OCI-LY1 (cell line): ENCODE measurements around the gene CABCOCO1.

Experiments used
- H2AFZ ChIP-seq: fragments of 200-600 bp; sonication (generic), shearing (Covaris generic); 2 replicates; pipeline ENCODE4 v1.6.0; 2014; ENCODE audit warnings: antibody characterized with exemption, mild to moderate bottlenecking, low read length
- H3F3A ChIP-seq: fragments of 200-600 bp; sonication (generic), shearing (Covaris generic); 2 replicates; pipeline ENCODE4 v1.6.0; 2014; ENCODE audit warnings: mild to moderate bottlenecking, antibody characterized with exemption, low read length, moderate library complexity; ENCODE audit not compliant: insufficient read depth
- H3K27ac ChIP-seq: fragments of 200-600 bp; sonication (generic); 2 replicates; pipeline ENCODE4 v1.5.1; 2014; ENCODE audit warnings: low read length, mixed run types, mild to moderate bottlenecking, low read depth; ENCODE audit not compliant: poor library complexity, severe bottlenecking
- H3K27me3 ChIP-seq: fragments of 200-600 bp; sonication (generic); 2 replicates; pipeline ENCODE4 v1.6.0; 2014; ENCODE audit warnings: antibody characterized with exemption, mild to moderate bottlenecking, low read length, moderate library complexity; ENCODE audit not compliant: insufficient read depth
- H3K36me3 ChIP-seq: fragments of 200-600 bp; sonication (generic); 2 replicates; pipeline ENCODE4 v1.6.1; 2014; ENCODE audit warnings: mild to moderate bottlenecking, antibody characterized with exemption, low read length, moderate library complexity, mixed read lengths; ENCODE audit not compliant: insufficient read depth
- H3K4me1 ChIP-seq: fragments of 200-600 bp; sonication (generic); 2 replicates; pipeline ENCODE4 v1.5.1; 2014; ENCODE audit warnings: mild to moderate bottlenecking, low read length, moderate library complexity; ENCODE audit not compliant: insufficient read depth, severe bottlenecking
- H3K4me2 ChIP-seq: fragments of 200-600 bp; sonication (generic), shearing (Covaris generic); 2 replicates; pipeline ENCODE4 v1.6.1; 2014; ENCODE audit warnings: low read length
- H3K4me3 ChIP-seq: fragments of 200-600 bp; sonication (generic); 2 replicates; pipeline ENCODE4 v1.5.1; 2014; ENCODE audit warnings: low read length, low read depth, mild to moderate bottlenecking, mixed read lengths; ENCODE audit not compliant: poor library complexity, severe bottlenecking
- H3K79me2 ChIP-seq: fragments of 200-600 bp; shearing (Covaris generic); 2 replicates; pipeline ENCODE4 v1.6.1; 2016; ENCODE audit warnings: mixed run types, low read length, mixed read lengths; ENCODE audit not compliant: insufficient read depth
- H3K9ac ChIP-seq: fragments of 200-600 bp; sonication (generic), shearing (Covaris generic); 2 replicates; pipeline ENCODE4 v1.6.1; 2014; ENCODE audit warnings: mild to moderate bottlenecking, low read length, mixed read lengths
- H3K9me2 ChIP-seq: fragments of 200-600 bp; sonication (generic), shearing (Covaris generic); 2 replicates; pipeline ENCODE4 v1.6.1; 2014; ENCODE audit warnings: low read depth, mild to moderate bottlenecking, low read length, mixed read lengths
- H3K9me3 ChIP-seq: fragments of 200-600 bp; shearing (Covaris generic); 2 replicates; pipeline ENCODE4 v1.6.1; 2014; ENCODE audit warnings: low read length, mixed read lengths
- H4K20me1 ChIP-seq: fragments of 200-600 bp; sonication (generic), shearing (Covaris generic); 2 replicates; pipeline ENCODE4 v1.6.0; 2016; ENCODE audit warnings: mild to moderate bottlenecking, low read length; ENCODE audit not compliant: insufficient read depth
- CTCF ChIP-seq: fragments of 200-600 bp; sonication (generic), shearing (Covaris generic); IDR thresholded peaks from 2 replicates; pipeline ENCODE4 v1.5.1; 2017; ENCODE audit warnings: mild to moderate bottlenecking, antibody characterized with exemption, low read length, moderate library complexity, mixed read lengths
- EZH2 ChIP-seq: fragments of 200-600 bp; sonication (generic), shearing (Covaris generic); IDR thresholded peaks from 2 replicates; pipeline ENCODE4 v1.8.0; 2017; ENCODE audit warnings: borderline replicate concordance, mixed run types, mild to moderate bottlenecking, antibody characterized with exemption, low read length, moderate library complexity, mixed read lengths

The CABCOCO1 gene

GRCh38 chr10:61764486-61764885, 101.8 kb downstream of the CABCOCO1 start:
- Histone ChIP-seq H3K4me2 (no peak overlapping the region), H3K4me3 (no peak overlapping the region), H3K4me1 (peaks cover 5% of the 10 kb centered on the region), H3K9me2 (no peaks in the 10 kb centered on the region), H2AFZ (no peak overlapping the region), H3K36me3 (no peaks in the 10 kb centered on the region), H3K9me3 (no peaks in the 10 kb centered on the region), H3K27ac (no peak overlapping the region), H3K79me2 (no peaks in the 10 kb centered on the region), H3K27me3 (no peaks in the 10 kb centered on the region), H3F3A (no peaks in the 10 kb centered on the region), H3K9ac (no peak overlapping the region), H4K20me1 (no peaks in the 10 kb centered on the region)
- TF ChIP-seq CTCF (no peak), EZH2 (no peak)

GRCh38 chr10:61765176-61766087, 102.7 kb downstream of the CABCOCO1 start:
- no peaks in the 10 kb centered on the region for H4K20me1 ChIP-seq
- H2AFZ ChIP-seq, result peak overlapping the region; percentile 15
- H3K4me1 ChIP-seq, result peaks cover 5% of the 10 kb centered on the region
- TF ChIP-seq EZH2 (no peak), CTCF (no peak)
- H3K4me3 ChIP-seq, result no peak overlapping the region
- H3K36me3 ChIP-seq, result no peaks in the 10 kb centered on the region
- no peaks in the 10 kb centered on the region for H3K9me2 ChIP-seq
- H3K79me2 ChIP-seq, result no peaks in the 10 kb centered on the region
- no peak overlapping the region for H3K4me2 ChIP-seq
- no peak overlapping the region for H3K27ac ChIP-seq
- no peaks in the 10 kb centered on the region for H3K27me3 ChIP-seq
- no peaks in the 10 kb centered on the region for H3K9me3 ChIP-seq
- H3F3A ChIP-seq, result no peaks in the 10 kb centered on the region
- no peak overlapping the region for H3K9ac ChIP-seq

GRCh38 chr10:61766927-61767326, 104.2 kb downstream of the CABCOCO1 start:
- Histone ChIP-seq H2AFZ (no peak overlapping the region), H3K9me3 (no peaks in the 10 kb centered on the region), H3K36me3 (no peaks in the 10 kb centered on the region), H3K4me3 (no peak overlapping the region), H3K27me3 (no peaks in the 10 kb centered on the region), H3F3A (no peaks in the 10 kb centered on the region), H4K20me1 (no peaks in the 10 kb centered on the region), H3K9me2 (no peaks in the 10 kb centered on the region), H3K9ac (no peak overlapping the region), H3K4me1 (peaks cover 5% of the 10 kb centered on the region), H3K79me2 (no peaks in the 10 kb centered on the region), H3K27ac (no peak overlapping the region), H3K4me2 (no peak overlapping the region)
- TF ChIP-seq CTCF (no peak), EZH2 (no peak)
